ENCODE data around the gene LTA.

LTA gene

GRCh38 chr6:31614684-31615578 is 42.8 kb downstream of the LTA start, which contains the start of gene AIF1:
Gene AIF1 (plus strand): TSS chr6:31615234. CDS start chr6:31615330, 96 bp downstream.
- no peaks in the 10 kb centered on the region for H3K27me3 ChIP-seq (replicated peaks; ENCODE audit: control insufficient read depth, insufficient read depth, low read length, poor library complexity, severe bottlenecking)
- DNase-seq: no peak
- H3K9me3 ChIP-seq (ENCODE audit: control insufficient read depth, low read length): no peaks in the 10 kb centered on the region
- H3K4me3 ChIP-seq (ENCODE audit: insufficient read depth, low read depth, low read length, poor library complexity, severe bottlenecking): no peak within 1 kb of the TSS
- H3K36me3 ChIP-seq (ENCODE audit: control insufficient read depth, insufficient read depth, low read length): no peaks in the 10 kb centered on the region
- H3K27ac ChIP-seq (ENCODE audit: insufficient read depth, low read length, poor library complexity, severe bottlenecking): no peak within 1 kb of the TSS
- H3K4me1 ChIP-seq (ENCODE audit: control insufficient read depth, insufficient read depth, low read length, poor library complexity, severe bottlenecking): no peaks in the 10 kb centered on the region

DNA sequence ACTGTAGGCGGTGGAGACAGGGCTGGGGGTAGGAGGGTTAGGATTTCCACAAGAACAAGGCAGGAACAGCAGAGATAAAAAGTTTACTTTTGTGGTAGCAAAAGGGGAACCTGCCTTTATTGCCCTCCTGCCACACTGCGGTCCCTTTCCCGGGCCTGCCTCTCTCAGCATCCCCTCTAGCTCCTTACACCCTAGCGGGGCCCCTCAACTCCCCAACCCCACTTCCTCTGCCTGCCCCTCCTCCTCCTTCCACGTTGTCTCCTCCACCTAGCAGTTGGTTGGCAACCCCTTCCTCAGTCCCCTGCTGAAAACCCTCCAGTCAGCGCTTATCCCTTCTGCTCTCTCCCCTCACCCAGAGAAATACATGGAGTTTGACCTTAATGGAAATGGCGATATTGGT is 43.7 kb downstream of the LTA start:
- no peaks in the 10 kb centered on the region for H3K36me3 ChIP-seq (ENCODE audit: control insufficient read depth, insufficient read depth, low read length)
- no peaks in the 10 kb centered on the region for H3K9me3 ChIP-seq (ENCODE audit: control insufficient read depth, low read length)
- no peaks in the 10 kb centered on the region for H3K27me3 ChIP-seq (replicated peaks; ENCODE audit: control insufficient read depth, insufficient read depth, low read length, poor library complexity, severe bottlenecking)
- H3K4me3 ChIP-seq (ENCODE audit: insufficient read depth, low read depth, low read length, poor library complexity, severe bottlenecking): no peak overlapping the region
- no peak for DNase-seq
- no peaks in the 10 kb centered on the region for H3K4me1 ChIP-seq (ENCODE audit: control insufficient read depth, insufficient read depth, low read length, poor library complexity, severe bottlenecking)
- no peak overlapping the region for H3K27ac ChIP-seq (ENCODE audit: insufficient read depth, low read length, poor library complexity, severe bottlenecking)

GRCh38 chr6:31617010-31617409 is 44.9 kb downstream of the LTA start:
- no peaks in the 10 kb centered on the region for H3K27me3 ChIP-seq (replicated peaks; ENCODE audit: control insufficient read depth, insufficient read depth, low read length, poor library complexity, severe bottlenecking)
- DNase-seq: no peak
- peaks cover 7% of the 10 kb centered on the region for H3K4me1 ChIP-seq (ENCODE audit: control insufficient read depth, insufficient read depth, low read length, poor library complexity, severe bottlenecking)
- H3K27ac ChIP-seq (ENCODE audit: insufficient read depth, low read length, poor library complexity, severe bottlenecking): no peak overlapping the region
- H3K4me3 ChIP-seq (ENCODE audit: insufficient read depth, low read depth, low read length, poor library complexity, severe bottlenecking): no peak overlapping the region
- H3K36me3 ChIP-seq (ENCODE audit: control insufficient read depth, insufficient read depth, low read length): no peaks in the 10 kb centered on the region
- H3K9me3 ChIP-seq (ENCODE audit: control insufficient read depth, low read length): no peaks in the 10 kb centered on the region

DNA sequence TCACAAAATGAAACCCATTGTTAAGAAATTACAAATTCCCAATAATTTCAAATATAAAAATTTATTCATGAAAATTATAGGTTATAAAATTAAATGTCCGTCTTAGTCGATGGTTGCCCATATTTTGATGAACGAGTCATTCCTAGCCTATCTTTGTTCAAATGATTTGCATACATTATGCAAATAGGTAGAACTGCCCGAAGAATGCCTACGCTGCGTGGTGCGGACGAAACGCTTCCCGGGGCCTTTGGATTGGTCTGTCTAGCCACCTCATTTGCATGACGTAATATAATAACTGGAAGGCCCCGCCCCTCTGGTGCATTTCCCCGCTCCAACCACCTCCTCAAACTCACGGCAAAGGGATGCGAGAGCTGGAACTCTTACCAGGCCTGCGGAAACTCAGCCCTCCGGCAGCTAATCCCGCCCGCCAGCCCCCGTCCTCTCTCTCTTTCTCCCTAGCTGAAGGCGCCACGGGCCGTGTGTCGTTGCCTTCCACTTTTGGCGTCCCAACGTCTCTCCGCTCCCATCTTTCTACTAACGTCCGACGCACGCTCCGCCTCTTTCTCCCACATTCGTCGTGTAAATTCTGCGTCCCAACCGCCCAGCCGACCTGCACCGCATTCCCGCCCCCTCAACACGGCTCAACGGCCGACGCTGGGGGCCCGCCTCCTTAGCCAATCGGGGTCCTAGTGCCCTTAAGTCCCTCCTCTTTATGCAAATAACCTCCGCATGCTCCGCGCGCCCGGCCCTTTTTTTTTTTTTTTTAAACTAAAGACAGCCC is 47.9 kb downstream of the LTA start:
- Histone ChIP-seq H3K27me3 (replicated peaks; ENCODE audit: control insufficient read depth, insufficient read depth, low read length, poor library complexity, severe bottlenecking) (no peaks in the 10 kb centered on the region), H3K4me1 (ENCODE audit: control insufficient read depth, insufficient read depth, low read length, poor library complexity, severe bottlenecking) (peaks cover 7% of the 10 kb centered on the region)

GRCh38 chr6:31620586-31621319 is 48.7 kb downstream of the LTA start, which contains the start of gene PRRC2A:
Gene PRRC2A (plus strand): TSS chr6:31620715. CDS start chr6:31622790, 2,075 bp downstream.
- Histone ChIP-seq H3K27me3 (replicated peaks; ENCODE audit: control insufficient read depth, insufficient read depth, low read length, poor library complexity, severe bottlenecking) (no peaks in the 10 kb centered on the region), H3K36me3 (ENCODE audit: control insufficient read depth, insufficient read depth, low read length) (peaks cover 25% of the 10 kb centered on the region), H3K4me3 (ENCODE audit: insufficient read depth, low read depth, low read length, poor library complexity, severe bottlenecking) (peak within 1 kb of the TSS; percentile 56), H3K4me1 (ENCODE audit: control insufficient read depth, insufficient read depth, low read length, poor library complexity, severe bottlenecking) (peaks cover 7% of the 10 kb centered on the region), H3K27ac (ENCODE audit: insufficient read depth, low read length, poor library complexity, severe bottlenecking) (peak within 1 kb of the TSS; percentile 92), H3K9me3 (ENCODE audit: control insufficient read depth, low read length) (no peaks in the 10 kb centered on the region)
- peak in 2 of 3 donors; percentile 71 to 95 for DNase-seq

More for the DNA sequence above, 47.9 kb downstream of the LTA start:
- peak; percentile 95 for DNase-seq
- Histone ChIP-seq H3K4me3 (ENCODE audit: insufficient read depth, low read depth, low read length, poor library complexity, severe bottlenecking) (peak overlapping the region; percentile 56), H3K36me3 (ENCODE audit: control insufficient read depth, insufficient read depth, low read length) (peaks cover 18% of the 10 kb centered on the region), H3K27ac (ENCODE audit: insufficient read depth, low read length, poor library complexity, severe bottlenecking) (peak overlapping the region; percentile 92), H3K9me3 (ENCODE audit: control insufficient read depth, low read length) (no peaks in the 10 kb centered on the region)

GRCh38 chr6:31621320-31621939 is 49.3 kb downstream of the LTA start:
- peaks cover 7% of the 10 kb centered on the region for H3K4me1 ChIP-seq (ENCODE audit: control insufficient read depth, insufficient read depth, low read length, poor library complexity, severe bottlenecking)
- H3K9me3 ChIP-seq (ENCODE audit: control insufficient read depth, low read length): no peaks in the 10 kb centered on the region
- no peak for DNase-seq
- peak overlapping the region; percentile 92 for H3K27ac ChIP-seq (ENCODE audit: insufficient read depth, low read length, poor library complexity, severe bottlenecking)
- H3K27me3 ChIP-seq (replicated peaks; ENCODE audit: control insufficient read depth, insufficient read depth, low read length, poor library complexity, severe bottlenecking): no peaks in the 10 kb centered on the region
- peaks cover 32% of the 10 kb centered on the region for H3K36me3 ChIP-seq (ENCODE audit: control insufficient read depth, insufficient read depth, low read length)
- peak overlapping the region; percentile 56 for H3K4me3 ChIP-seq (ENCODE audit: insufficient read depth, low read depth, low read length, poor library complexity, severe bottlenecking)

- H3K27me3 ChIP-seq (replicated peaks; ENCODE audit: control insufficient read depth, insufficient read depth, low read length, poor library complexity, severe bottlenecking): no peaks in the 10 kb centered on the region
- DNase-seq: no peak
- H3K9me3 ChIP-seq (ENCODE audit: control insufficient read depth, low read length): no peaks in the 10 kb centered on the region
- no peak overlapping the region for H3K4me3 ChIP-seq (ENCODE audit: insufficient read depth, low read depth, low read length, poor library complexity, severe bottlenecking)
- H3K36me3 ChIP-seq (ENCODE audit: control insufficient read depth, insufficient read depth, low read length): peaks cover 38% of the 10 kb centered on the region
- H3K4me1 ChIP-seq (ENCODE audit: control insufficient read depth, insufficient read depth, low read length, poor library complexity, severe bottlenecking): peaks cover 7% of the 10 kb centered on the region
- H3K27ac ChIP-seq (ENCODE audit: insufficient read depth, low read length, poor library complexity, severe bottlenecking): peak overlapping the region; percentile 92
These were observed 49.9 kb downstream of the LTA start for GRCh38 chr6:31621991-31622390.

DNA sequence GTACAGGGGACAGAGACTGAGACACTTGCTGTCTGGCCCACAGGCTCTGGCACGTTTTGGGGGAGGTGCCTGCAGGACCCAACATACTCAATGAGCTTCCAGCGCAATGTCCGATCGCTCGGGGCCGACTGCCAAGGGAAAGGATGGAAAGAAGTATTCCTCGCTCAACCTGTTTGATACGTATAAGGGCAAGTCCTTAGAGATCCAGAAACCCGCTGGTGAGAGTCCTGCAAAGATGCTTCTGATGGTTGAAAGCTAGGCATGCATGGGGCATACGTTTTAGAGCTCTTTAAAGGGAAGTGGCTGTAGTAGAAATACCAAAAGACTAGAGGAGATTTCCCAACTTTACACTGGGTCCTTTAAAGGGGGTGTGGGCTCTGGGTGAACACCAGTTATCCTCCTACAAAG is 50.6 kb downstream of the LTA start:
- Histone ChIP-seq H3K4me1 (ENCODE audit: control insufficient read depth, insufficient read depth, low read length, poor library complexity, severe bottlenecking) (peaks cover 7% of the 10 kb centered on the region), H3K4me3 (ENCODE audit: insufficient read depth, low read depth, low read length, poor library complexity, severe bottlenecking) (no peak overlapping the region), H3K27me3 (replicated peaks; ENCODE audit: control insufficient read depth, insufficient read depth, low read length, poor library complexity, severe bottlenecking) (no peaks in the 10 kb centered on the region), H3K36me3 (ENCODE audit: control insufficient read depth, insufficient read depth, low read length) (peaks cover 45% of the 10 kb centered on the region), H3K9me3 (ENCODE audit: control insufficient read depth, low read length) (no peaks in the 10 kb centered on the region), H3K27ac (ENCODE audit: insufficient read depth, low read length, poor library complexity, severe bottlenecking) (no peak overlapping the region)
- no peak for DNase-seq

Data from effector memory CD4-positive, alpha-beta T cell (primary cell).